GM18508 (cell line): Measurements from ENCODE around the gene PADI1.
"Not testable (repeated sequence)": the region's sequence is repeated elsewhere in the genome, so short reads cannot be mapped to it uniquely, and the experiment has no call there.

Experiments used
- ATAC-seq: cut with Tn5 transposase; IDR thresholded peaks from one replicate; pipeline ENCODE4 v1.9.1; 2021; ENCODE audit warnings: moderate number of reproducible peaks; ENCODE audit not compliant: insufficient read depth, unreplicated experiment

Gene PADI1

DNA sequence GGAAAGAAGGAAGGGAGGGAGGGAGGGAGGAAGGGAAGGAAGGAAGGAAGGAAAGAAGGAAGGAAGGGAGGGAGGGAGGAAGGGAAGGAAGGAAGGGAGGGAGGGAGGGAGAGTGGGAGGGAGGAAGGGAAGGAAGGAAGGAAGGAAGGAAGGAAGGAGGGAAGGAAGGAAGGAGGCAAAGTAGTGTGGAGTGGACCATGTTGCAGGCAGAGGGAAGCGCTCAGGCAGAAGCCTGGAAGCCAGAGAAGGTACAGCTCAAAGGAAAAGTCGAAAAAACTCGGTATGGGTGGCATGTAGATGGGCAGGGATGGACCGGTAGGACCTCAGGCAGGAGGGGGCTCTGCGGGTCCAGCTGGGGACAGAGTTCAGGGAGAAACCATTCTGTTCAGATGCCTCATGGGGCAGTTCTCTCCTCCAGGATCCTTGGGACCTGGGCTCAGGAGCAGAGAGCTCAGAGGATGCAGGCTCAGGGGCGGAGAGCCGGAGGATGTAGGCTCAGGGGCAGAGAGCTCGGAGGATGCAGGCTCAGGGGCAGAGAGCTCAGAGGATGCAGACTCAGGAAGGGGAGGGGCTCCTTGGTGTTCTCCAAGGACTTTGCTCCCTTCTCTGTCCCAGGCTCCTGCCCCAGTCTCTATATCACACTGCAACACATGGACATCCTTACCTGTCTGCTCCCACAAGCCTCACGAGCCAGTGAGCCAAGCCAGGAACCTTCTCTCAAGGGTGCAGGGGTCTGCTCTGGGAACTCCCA lies 30.4 kb downstream of the PADI1 start:
- ATAC-seq = no peak

DNA sequence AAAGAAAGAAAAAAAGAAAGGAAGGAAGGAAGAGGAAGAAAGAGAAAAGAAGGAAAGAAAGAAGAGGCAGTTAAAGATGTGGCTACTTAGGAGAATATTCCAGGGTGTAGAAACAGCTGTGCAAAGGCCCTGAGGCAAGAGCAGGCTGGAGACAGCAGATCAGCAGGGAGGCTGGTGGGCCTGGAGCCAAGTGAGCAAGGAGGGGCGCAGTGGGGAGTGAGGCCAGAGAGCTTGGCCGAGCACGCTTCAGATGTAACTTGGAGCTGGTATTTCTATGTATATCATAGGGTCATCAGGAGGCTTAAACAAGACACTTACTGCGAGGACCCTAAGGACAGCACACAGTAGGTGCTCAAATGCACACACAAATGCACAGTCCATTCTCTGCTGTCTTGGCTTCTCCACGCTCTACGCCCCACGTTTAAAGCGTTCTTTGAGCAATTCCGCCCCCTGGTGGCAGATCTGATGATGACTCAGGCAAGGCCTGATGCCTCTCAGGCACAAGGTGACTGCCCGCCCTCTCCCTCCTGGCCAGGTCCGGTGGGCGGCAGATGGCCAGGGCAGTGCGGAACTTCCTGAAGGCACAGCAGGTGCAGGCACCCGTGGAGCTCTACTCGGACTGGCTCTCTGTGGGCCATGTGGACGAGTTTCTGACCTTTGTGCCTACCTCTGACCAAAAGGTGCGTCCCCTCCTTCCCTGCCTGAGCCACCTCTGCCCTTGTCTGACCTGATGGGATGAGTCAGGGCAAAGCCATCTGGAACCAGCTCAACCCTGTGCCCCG lies 32.0 kb downstream of the PADI1 start:
- no peak for ATAC-seq

GRCh38 chr1:17237561-17237903 lies 32.6 kb downstream of the PADI1 start:
- no peak for ATAC-seq

DNA sequence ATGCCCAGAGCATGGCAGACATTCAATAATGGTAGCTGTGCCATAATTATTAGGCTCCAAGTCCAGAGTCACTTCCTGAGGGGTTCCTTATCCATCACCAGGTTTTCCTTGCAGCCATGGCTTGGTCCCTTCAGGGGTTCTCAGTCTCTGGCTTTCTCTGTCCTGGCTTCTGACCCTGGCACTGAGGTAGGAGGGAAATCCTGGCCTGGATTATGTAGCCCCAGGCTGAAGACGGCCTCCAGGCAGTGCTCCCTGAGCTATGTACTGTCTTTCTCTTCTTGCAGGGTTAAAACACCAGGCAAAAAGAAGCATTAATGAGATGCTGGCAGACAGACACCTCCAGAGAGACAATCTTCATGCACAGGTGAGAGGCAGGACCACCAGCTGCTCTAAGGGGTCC lies 34.5 kb downstream of the PADI1 start:
- ATAC-seq = no peak

GRCh38 chr1:17241011-17241779 lies 36.3 kb downstream of the PADI1 start:
- ATAC-seq = not testable (repeated sequence)

- not testable (repeated sequence) for ATAC-seq
Measured at GRCh38 chr1:17241780-17242074, 36.8 kb downstream of the PADI1 start.

DNA sequence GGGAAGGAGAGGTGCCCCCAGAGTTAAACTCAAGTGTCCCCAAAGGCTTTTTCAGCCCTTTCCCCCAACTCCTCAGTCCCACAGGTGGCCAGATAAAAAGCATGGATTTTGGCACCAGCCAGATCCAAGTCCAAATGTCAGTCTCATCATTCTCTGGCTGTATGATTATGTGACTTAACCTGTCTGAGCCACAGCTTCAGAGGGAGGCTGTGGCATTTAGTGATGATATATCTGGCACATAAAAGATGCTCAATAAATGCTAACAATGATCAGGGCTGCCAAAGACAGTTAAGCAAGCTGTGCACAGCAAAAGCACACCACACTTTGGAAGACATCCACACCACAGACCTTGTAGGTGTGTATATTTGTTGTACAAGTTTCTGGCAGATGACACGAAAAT lies 38.3 kb downstream of the PADI1 start:
- ATAC-seq = no peak

GRCh38 chr1:17244821-17245740 lies 40.2 kb downstream of the PADI1 start:
- no peak for ATAC-seq

DNA sequence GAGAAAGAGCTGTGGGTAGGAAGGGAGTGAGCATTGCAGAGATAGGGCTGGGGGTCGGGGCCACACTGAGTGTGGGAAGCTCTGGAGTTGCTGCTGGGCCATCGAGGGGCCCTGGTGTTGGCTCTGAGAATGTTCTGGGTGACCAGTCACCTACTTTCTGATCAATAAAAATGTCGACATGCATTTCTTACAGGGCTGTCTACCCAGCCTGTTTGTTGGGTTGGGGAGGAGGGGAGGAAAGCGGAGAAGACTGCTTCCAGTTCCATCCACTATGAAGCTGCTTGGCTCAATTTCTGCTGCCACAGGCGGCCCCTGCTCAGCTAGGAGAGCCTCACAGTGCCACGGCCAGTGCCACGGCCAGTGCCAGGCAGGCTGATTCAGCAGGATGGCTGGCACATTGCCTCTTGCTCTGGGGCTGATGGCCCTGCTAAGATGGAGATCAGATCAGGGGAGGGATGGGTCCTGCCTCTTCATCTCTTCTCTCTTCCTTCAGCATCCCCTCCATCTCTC lies 40.9 kb downstream of the PADI1 start:
- no peak for ATAC-seq

- ATAC-seq = no peak
Measured at GRCh38 chr1:17246971-17247370, 42.0 kb downstream of the PADI1 start.

- no peak for ATAC-seq
Measured at GRCh38 chr1:17248781-17249180, 43.9 kb downstream of the PADI1 start, which contains the start of gene PADI3. PADI3 (plus strand) TSS chr1:17249098; CDS start chr1:17249138, 40 bp downstream.

DNA sequence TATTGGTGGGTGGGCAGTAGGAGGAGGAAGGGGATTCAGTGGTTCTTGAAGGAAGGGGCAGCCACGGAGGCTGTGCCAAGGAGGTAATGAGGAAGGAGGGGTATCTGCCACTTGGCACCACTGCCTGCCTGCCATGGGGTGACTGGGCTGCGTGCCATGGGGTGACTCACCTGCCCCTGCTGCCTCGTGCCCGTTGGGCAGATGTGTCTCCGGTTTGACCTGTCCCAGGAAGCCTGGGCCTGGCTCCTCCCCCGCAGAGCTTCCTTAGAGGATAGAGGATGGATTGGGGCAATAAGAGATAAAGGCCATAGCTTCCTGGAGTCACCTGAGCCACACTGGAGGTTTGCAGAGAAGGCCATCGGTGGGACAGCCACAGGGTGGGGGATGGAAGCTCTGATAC lies 45.7 kb downstream of the PADI1 start:
- no peak for ATAC-seq

DNA sequence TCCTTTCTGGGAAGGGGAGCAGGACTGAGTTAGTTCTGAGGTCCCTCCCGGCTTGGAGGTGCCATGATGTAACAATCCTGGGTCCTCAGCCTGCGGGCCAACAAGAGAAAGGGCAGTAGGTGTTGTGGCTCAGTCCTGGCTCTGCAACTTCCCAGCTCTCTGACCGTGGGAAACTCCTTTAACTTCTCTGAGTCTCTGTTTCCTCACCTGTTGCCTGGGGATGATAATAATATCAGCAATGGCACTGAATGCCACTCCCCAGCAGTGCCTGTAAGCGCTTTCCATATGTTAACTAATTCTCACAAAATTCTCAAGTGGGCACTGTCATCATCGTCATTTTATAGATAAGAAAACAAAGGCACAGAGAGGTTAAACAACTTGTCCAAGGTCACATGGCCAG lies 46.3 kb downstream of the PADI1 start:
- ATAC-seq = no peak

DNA sequence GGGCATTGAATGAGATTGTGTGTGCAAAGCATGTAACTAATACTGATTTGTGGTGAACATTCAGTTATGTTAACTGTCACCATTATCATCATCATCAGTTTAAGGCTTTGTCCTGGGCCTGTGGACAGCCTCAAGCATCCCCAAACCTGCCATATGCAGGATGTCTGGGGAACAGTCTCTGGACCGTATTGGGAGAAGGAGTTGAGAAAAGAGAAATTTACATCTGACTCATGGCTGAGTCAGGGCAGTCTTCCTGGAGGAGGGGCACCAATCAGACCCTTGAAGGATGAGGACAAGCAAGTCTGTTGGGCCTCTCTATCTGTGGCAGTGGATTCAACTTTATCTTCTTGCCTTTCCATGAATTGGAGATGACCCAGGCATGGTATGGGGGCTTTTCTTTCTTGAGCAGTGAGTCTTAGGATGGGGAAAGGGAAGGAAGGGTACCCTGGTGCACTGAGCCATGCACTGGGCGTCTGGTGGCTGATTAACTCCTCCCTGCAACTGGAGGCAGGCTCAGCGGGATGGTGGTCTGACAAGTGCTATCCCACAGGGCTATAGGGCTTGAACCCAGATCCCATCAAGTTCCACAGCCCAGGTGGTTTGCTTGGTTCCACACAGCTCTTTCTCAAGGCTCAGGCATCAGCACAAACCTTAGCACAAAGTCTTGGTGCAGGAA lies 46.9 kb downstream of the PADI1 start:
- no peak for ATAC-seq

DNA sequence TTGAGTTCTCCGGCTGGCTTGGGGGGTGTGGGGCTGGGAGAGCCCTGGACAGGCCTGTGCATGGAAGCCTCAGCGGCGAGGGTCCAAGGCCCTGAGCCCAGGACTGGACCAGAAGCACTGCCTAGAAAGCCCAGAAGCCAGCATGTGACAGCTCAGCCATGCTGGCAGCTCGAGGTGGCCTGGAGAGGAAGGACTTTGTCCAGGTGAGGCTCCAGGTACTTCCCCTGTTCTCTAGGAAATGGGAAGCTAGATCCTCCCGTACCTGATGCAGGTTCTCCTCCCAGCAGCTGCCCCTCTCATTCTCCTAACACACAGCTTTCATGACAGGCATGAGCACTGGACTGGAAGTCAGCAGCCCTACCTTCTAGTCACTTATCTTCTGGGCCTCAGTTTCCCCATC lies 50.4 kb downstream of the PADI1 start:
- no peak for ATAC-seq

DNA sequence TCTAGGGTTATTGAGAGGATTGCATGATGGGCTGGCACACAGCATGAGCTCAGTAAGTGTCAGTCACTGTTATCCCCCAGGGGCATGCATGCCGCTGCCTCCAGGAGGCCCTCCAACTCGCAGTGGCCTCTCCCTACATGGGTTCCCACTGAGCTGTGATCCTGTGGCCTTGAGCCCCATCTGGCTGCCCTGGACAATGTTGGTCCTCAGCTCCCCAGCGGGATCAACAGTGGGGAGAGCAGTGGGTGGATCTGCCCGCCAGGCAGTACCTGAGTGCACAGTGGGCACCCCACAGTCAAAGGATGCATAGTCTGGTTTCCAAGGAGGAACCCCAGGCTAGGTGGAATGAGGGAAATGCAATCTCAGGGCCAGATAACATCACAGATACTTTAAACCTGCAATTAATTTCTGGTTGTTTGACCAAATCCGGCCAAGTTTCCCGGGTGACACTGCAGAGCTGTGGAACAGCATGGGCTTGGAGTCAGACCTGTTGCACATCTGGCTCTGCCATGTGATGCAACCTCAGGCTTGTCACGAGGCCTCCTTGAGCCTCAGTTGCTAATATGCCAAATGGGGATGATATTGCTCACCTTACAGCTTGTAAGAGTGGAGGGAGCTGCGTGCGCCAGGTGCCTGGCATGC lies 53.3 kb downstream of the PADI1 start:
- no peak for ATAC-seq

GRCh38 chr1:17258758-17259130 lies 53.8 kb downstream of the PADI1 start:
- no peak for ATAC-seq

DNA sequence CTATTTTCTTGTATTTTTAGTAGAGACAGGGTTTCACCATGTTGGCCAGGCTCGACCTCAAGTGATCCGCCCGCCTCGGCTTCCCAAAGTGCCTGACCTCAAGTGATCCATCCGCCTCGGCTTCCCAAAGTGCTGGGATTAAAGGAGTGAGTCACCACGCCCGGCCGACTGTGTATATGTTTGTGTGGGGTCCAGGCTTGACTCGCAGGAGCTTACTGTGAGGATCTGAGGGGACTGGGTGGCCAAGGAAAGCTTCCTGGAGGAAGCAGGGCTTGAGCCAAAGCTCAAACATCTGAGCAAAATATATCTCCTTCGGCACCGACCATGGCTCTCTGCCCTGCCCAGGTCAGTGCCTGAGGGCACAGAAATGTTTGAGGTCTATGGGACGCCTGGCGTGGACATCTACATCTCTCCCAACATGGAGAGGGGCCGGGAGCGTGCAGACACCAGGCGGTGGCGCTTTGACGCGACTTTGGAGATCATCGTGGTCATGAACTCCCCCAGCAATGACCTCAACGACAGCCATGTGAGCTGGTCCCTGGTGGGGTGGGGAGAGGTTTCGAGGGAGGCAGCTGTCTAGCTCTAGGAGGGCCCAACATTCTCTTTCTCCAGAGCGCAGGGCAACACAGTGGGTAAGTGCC lies 54.4 kb downstream of the PADI1 start:
- no peak for ATAC-seq

GRCh38 chr1:17260264-17260663 lies 55.3 kb downstream of the PADI1 start:
- no peak for ATAC-seq
